NK-92 (cell line): ENCODE data around the gene INSM1.

Source experiments
- DNase-seq: peaks from one replicate; lab custom pipeline; 2025; ENCODE audit not compliant: unreplicated experiment; lab: John Stamatoyannopoulos, UW

INSM1 gene

GRCh38 chr20:20362774-20363433, 5.0 kb upstream of the INSM1 start:
- DNase-seq: no peak

DNA sequence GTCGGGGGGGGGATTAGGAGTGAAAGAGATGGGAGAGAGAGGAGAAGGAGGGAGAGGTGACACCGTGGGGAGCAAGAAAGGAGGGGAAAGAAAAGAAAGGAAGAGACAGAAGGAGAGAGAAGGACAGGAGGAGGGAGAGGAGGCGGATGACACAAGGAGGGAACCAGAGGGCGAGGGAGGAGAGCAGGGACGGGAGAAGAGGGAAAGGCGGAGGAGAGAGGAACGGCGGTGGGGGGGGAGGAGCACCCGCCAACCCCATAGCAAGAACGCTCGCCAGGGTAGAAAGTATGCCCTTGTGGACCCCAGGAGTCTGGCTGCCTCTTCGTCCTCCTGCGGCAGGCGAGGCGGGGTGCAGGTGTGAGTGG, 4.5 kb upstream of the INSM1 start:
- DNase-seq: no peak

DNA sequence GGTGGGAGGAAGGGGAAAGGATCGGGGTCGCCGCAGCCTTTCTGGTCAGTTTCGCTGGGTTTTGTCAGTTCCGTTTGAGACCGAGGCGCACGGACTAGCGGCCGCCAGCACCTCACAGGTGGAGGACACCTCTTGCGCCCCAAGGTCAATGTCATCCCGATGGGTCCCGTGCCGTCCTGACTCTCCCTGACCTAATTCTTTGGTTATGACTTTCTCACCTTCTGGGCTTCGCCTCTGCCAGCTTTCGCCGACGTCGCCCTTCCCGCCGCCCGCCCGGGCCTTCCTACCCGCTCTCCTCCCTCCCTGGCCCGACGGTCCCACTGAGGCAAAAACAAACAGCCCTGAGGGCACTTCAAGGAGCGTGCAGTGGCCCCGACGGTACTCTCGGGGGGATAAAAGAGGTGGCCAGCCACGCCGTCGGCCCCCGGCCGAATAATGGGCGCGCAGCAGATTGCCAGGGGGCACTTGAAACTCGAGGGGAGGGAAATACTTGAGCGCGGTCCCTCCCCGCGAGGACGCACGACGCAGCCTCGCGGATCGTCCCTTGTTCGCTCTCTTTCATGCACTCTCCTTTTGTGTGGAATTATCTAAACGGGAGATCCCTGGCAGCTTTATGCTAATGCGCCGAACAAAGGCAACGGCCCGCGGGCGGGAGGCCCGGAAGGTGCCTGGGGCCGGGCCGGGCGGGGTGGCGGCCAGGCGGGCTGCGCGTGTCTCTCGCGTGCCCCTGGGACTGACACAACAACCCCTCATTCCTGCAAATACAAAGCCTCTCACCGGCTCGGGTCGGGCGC, 3.9 kb upstream of the INSM1 start:
- DNase-seq: no peak

DNA sequence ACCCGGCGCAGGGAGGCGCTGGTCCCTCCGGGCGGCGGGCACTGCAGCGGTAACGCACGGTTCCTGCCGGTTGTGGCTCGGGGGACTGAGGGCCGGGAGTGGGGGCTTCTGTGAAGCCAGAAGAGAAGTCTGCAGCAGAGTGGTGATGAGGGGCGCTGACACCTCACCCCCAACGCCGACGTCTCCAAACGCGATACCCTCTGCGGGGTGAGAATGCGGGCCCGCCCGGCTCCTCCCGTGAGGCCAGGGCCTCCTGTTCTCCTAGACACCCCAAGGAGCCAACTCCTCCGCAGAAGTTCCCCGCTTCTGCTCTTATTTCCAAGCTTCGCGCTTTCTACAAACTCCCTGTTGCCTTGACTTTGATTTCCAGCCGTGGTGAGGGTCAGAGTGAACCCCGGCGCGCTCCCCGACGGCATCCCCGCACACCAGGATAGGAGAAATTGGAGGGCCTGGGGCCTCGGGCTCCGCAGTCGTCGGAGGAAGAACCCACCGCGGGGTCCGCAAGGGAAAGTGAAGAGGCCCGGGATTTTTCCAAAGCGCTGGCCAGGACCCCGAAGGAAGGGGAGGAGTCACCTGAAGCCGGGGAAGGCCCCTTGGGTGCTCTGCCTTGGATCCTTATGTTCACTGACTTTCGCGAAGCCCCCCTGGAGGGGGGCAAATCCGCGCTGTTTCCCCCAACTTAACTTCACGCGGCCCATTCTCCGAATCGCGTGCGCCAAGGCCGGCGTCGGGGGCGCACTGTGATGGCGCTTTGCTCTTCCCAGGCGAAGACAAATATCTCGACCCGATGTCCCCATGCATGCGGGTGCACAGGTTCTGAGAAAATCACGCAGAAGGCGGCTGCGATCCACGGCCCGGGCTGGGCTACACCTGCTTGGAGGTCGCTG, 3.1 kb upstream of the INSM1 start:
- DNase-seq: no peak

GRCh38 chr20:20365480-20366161, 2.3 kb upstream of the INSM1 start:
- no peak for DNase-seq

DNA sequence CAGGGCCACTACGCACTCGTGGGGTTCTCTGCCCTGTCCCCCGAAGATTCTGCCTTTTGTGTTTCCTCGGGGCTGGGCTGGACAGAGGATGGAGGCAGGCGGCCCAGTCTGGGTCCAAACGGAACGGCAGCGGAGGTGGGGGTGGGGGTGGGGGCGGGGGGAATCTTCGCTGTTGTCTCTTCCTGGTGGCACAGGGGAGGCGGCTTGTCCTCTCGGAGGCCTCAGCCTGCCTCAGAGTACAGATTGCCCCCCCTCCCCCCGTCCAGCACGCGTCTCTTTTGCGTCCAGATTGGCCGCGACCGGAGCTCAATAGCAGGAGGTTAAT, 1.4 kb upstream of the INSM1 start:
- no peak for DNase-seq

GRCh38 chr20:20366876-20367574, 879 bp upstream of the INSM1 start:
- no peak for DNase-seq

GRCh38 chr20:20368418-20369249, 730 bp downstream of the INSM1 start:
- no peak for DNase-seq

DNA sequence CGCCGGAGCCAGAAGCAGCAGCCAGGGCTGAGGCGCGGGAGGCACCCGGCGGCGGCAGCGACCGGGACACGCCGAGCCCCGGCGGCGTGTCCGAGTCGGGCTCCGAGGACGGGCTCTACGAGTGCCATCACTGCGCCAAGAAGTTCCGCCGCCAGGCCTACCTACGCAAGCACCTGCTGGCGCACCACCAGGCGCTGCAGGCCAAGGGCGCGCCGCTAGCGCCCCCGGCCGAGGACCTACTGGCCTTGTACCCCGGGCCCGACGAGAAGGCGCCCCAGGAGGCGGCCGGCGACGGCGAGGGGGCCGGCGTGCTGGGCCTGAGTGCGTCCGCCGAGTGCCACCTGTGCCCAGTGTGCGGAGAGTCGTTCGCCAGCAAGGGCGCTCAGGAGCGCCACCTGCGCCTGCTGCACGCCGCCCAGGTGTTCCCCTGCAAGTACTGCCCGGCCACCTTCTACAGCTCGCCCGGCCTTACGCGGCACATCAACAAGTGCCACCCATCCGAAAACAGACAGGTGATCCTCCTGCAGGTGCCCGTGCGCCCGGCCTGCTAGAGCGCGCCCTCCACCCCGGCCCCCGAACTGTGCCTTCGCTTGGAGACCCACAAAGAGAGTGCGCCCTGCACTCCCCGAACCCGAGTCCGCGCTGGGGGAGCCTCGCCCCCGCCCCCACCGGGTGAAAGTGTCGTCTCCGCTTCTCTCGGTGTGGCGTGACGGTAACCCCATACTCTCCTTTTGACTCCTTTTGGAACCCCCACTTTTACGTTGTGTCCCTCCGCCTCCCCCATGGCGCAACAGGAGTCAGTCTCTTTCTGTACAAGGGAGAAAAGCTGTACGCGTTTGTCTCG, 1.6 kb downstream of the INSM1 start:
- DNase-seq: no peak

- no peak for DNase-seq
These were observed 2.2 kb downstream of the INSM1 start for GRCh38 chr20:20370094-20370575.

GRCh38 chr20:20371083-20371482, 3.2 kb downstream of the INSM1 start:
- DNase-seq: no peak

GRCh38 chr20:20371681-20372080, 3.8 kb downstream of the INSM1 start:
- DNase-seq: no peak

DNA sequence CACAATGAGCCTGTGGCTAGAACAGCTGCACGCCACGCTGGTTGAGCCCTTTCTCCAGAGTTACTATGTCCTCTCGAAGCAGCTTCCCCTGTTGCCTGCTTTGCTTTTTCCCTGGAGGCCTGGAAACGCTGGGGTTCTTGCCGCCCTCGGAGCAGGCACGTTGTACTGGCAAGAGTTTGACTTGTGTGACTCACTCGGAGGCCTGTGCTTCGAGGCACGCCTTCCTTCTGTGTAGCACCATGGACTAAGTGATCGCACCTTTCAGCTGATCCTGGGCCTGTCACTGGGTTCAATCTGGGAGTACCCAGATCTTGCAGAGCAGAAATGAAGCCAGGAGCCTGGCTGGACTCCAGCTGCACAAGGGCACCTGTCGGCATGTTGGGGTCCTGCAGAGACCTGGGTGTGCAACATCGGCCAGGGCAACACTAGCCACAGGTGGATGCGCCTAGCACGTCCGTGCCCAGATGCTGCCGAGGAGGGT, 5.2 kb downstream of the INSM1 start:
- DNase-seq: no peak

DNA sequence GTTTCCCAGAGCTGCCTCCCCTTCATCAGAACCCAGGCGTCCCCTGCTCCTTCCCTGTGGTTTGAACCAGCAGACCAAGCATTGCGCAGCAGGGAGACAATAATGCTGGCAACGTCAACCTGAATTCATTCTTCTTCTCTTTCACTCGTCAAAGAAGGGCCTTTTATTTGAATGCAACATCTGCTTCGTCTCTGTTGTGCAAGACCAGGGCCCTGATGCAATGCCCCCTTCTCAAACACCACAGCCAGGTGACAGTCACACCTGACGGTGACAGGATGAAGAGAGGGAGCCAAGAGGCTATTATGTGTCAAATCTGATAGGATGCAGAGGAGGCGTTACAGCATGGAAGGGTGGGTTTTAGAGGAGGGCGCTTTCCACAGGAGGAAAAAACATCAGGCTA, 8.0 kb downstream of the INSM1 start:
- no peak for DNase-seq

DNA sequence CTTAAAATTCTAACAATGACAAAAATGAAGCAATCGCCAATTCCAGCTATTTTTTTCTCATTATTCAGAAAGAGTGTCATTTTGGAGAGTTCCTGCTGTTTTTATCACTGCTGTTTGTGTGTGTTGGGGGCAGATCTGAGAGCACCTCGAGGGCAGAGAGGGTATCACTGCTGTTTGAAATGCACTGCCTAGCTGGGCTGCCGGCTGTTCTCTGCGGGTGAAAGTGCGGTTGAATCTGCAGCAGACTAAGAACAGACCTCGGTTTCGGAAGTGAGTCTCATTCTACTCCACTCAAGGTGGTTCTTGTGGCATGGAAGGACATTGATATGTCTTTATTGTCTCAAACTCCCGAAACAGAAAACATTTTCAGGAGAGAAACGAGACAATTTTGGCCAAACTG, 18.3 kb downstream of the INSM1 start:
- no peak for DNase-seq

GRCh38 chr20:20390393-20390792, 22.5 kb downstream of the INSM1 start:
- DNase-seq: no peak

- DNase-seq: no peak
These were observed 23.2 kb downstream of the INSM1 start for GRCh38 chr20:20391115-20391514.

- DNase-seq: no peak
These were observed 23.9 kb downstream of the INSM1 start for GRCh38 chr20:20391766-20392165.
